ENCODE data around the gene HPSE2.

GRCh38 chr10:99084161-99084560, 151.5 kb downstream of the HPSE2 start:
- TF ChIP-seq EP300 (IDR thresholded peaks at IDR 0.05) (no peak), CTCF (IDR thresholded peaks at IDR 0.05) (no peak), POLR2AphosphoS5 (IDR thresholded peaks at IDR 0.05) (no peak), POLR2A (IDR thresholded peaks at IDR 0.05) (no peak)
